GM12892 (cell line): ENCODE data around the gene CSPG4.
"Not testable (repeated sequence)": the region's sequence is repeated elsewhere in the genome, so short reads cannot be mapped to it uniquely, and the experiment has no call there.

Experiments
- POLR2A ChIP-seq: IDR thresholded peaks from 2 replicates; pipeline ENCODE4 v1.6.1; 2011; ENCODE audit warnings: low read depth, low read length, control low read depth
- POLR2AphosphoS5 ChIP-seq: IDR thresholded peaks from 2 replicates; pipeline ENCODE4 v1.6.1; 2011; ENCODE audit warnings: low read depth, low read length, control low read depth

DNA sequence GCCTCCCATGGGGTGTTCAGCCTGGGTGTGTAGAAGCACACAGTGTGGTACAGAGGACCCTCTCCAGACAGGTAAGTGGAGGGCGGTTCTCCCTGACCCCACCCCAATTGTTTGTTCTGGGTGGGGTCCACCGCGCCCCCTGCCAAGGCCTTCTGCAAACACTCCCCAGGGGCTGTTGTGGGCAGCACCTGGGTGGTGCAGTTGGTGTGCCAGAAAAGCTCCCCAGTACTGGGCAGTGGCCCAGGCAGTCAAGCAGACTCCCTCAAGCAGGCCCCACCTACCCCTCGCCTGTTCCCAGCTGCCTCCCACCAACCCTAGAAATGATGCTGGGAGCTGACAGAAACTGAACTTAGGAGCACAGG lies 49.7 kb upstream of the CSPG4 start:
- not testable (repeated sequence) for TF ChIP-seq POLR2AphosphoS5, POLR2A
